Trophoblast cell (in vitro differentiated cells and primary cell): ENCODE results near the gene NFYA.

Source experiments
- DNase-seq, 2 donors: peaks; one replicate each; pipeline ENCODE4 v3.0.0-alpha.2; 2016
- H2AFZ ChIP-seq: 2 replicates; pipeline ENCODE4 v1.6.1; 2013; ENCODE audit warnings: low read length, moderate library complexity, mild to moderate bottlenecking; ENCODE audit not compliant: insufficient read depth, poor library complexity
- H2AK5ac ChIP-seq: 2 replicates; pipeline ENCODE4 v1.6.1; 2013; ENCODE audit warnings: mild to moderate bottlenecking, low read length
- H2BK120ac ChIP-seq: 2 replicates; pipeline ENCODE4 v1.6.1; 2013; ENCODE audit warnings: low read length, mild to moderate bottlenecking, moderate library complexity; ENCODE audit not compliant: insufficient read depth, poor library complexity
- H2BK12ac ChIP-seq: 2 replicates; pipeline ENCODE4 v1.6.1; 2013; ENCODE audit warnings: mild to moderate bottlenecking, low read length, moderate library complexity
- H2BK5ac ChIP-seq: 2 replicates; pipeline ENCODE4 v1.6.1; 2013; ENCODE audit warnings: low read length, low read depth, moderate library complexity, mild to moderate bottlenecking; ENCODE audit not compliant: poor library complexity
- H3K14ac ChIP-seq: 2 replicates; pipeline ENCODE4 v1.6.1; 2013; ENCODE audit warnings: mild to moderate bottlenecking, low read length
- H3K18ac ChIP-seq: 2 replicates; pipeline ENCODE4 v1.6.1; 2013; ENCODE audit warnings: mild to moderate bottlenecking, low read length
- H3K23ac ChIP-seq: 2 replicates; pipeline ENCODE4 v1.6.1; 2013; ENCODE audit warnings: low read length
- H3K27ac ChIP-seq: 2 replicates; pipeline ENCODE4 v1.5.1; 2013; ENCODE audit warnings: low read depth, mild to moderate bottlenecking, inconsistent platforms, low read length, moderate library complexity
- H3K27me3 ChIP-seq: 2 replicates; pipeline ENCODE4 v1.6.1; 2013; ENCODE audit warnings: inconsistent platforms, mild to moderate bottlenecking, low read length, moderate library complexity; ENCODE audit not compliant: insufficient read depth
- H3K36me3 ChIP-seq, 2 experiments: 1 replicate in 1 of 2; 2 replicates in 1 of 2; pipeline ENCODE4 v1.6.1; 2013; ENCODE audit warnings: low read length in 2 of 2, mild to moderate bottlenecking in 2 of 2, moderate library complexity in 1 of 2; ENCODE audit not compliant: insufficient read depth in 2 of 2, control insufficient read depth in 1 of 2
- H3K4ac ChIP-seq: 2 replicates; pipeline ENCODE4 v1.6.1; 2013; ENCODE audit warnings: low read depth, mild to moderate bottlenecking, low read length, moderate library complexity
- H3K4me1 ChIP-seq, 2 experiments: 1 replicate in 1 of 2; 2 replicates in 1 of 2; pipeline ENCODE4 v1.6.1; 2013; ENCODE audit warnings: low read length in 2 of 2, mild to moderate bottlenecking in 2 of 2, moderate library complexity in 1 of 2; ENCODE audit not compliant: insufficient read depth in 2 of 2, control insufficient read depth in 1 of 2
- H3K4me2 ChIP-seq: 2 replicates; pipeline ENCODE4 v1.6.1; 2013; ENCODE audit warnings: inconsistent platforms, mild to moderate bottlenecking, low read length, moderate library complexity
- H3K4me3 ChIP-seq: 2 replicates; pipeline ENCODE4 v1.5.1; 2013; ENCODE audit warnings: mild to moderate bottlenecking, low read depth, low read length, inconsistent platforms
- H3K79me1 ChIP-seq: one replicate; pipeline ENCODE4 v1.6.1; 2013; ENCODE audit warnings: low read length
- H3K79me2 ChIP-seq: 2 replicates; pipeline ENCODE4 v1.6.1; 2013; ENCODE audit warnings: low read length, mild to moderate bottlenecking; ENCODE audit not compliant: control insufficient read depth, insufficient read depth, poor library complexity
- H3K9ac ChIP-seq: 2 replicates; pipeline ENCODE4 v1.6.1; 2013; ENCODE audit warnings: mild to moderate bottlenecking, low read length
- H3K9me3 ChIP-seq: 2 replicates; pipeline ENCODE4 v1.6.1; 2013; ENCODE audit warnings: low read depth, mild to moderate bottlenecking, control low read depth, inconsistent platforms, low read length; ENCODE audit not compliant: insufficient read depth
- H4K12ac ChIP-seq: 2 replicates; pipeline ENCODE4 v1.6.1; 2013; ENCODE audit warnings: low read depth, mild to moderate bottlenecking, low read length, moderate library complexity
- H4K8ac ChIP-seq: 2 replicates; pipeline ENCODE4 v1.6.1; 2013; ENCODE audit warnings: low read depth, mild to moderate bottlenecking, low read length, moderate library complexity
- H4K91ac ChIP-seq: one replicate; pipeline ENCODE4 v1.6.1; 2013; ENCODE audit warnings: low read depth, mild to moderate bottlenecking, low read length, moderate library complexity
- WGBS: extraction: QIAGEN DNeasy Blood & Tissue Kit; methylation state at CpG from one replicate; pipeline ENCODE4 v1.1.7; 2013; ENCODE audit warnings: missing lambda C conversion rate; ENCODE audit not compliant: insufficient read length, insufficient coverage; ENCODE audit errors: extremely low coverage; 5-methylcytosine and 5-hydroxymethylcytosine counted together

Gene NFYA

GRCh38 chr6:41136911-41137310 lies 64.1 kb downstream of the NFYA start:
- H3K9me3 ChIP-seq = peaks cover 2% of the 10 kb centered on the region
- no peak overlapping the region for H4K12ac ChIP-seq
- H4K91ac ChIP-seq = no peak overlapping the region
- H3K79me1 ChIP-seq = no peaks in the 10 kb centered on the region
- H3K79me2 ChIP-seq = no peaks in the 10 kb centered on the region
- DNase-seq = no peak
- no peak overlapping the region for H2AK5ac ChIP-seq
- H2BK120ac ChIP-seq = no peak overlapping the region
- no peak overlapping the region for H3K4me2 ChIP-seq
- no peak overlapping the region for H2AFZ ChIP-seq
- no peak overlapping the region for H3K23ac ChIP-seq
- no peak overlapping the region for H3K4me3 ChIP-seq
- no peak overlapping the region for H4K8ac ChIP-seq
- H2BK5ac ChIP-seq = no peak overlapping the region
- no peak overlapping the region for H3K18ac ChIP-seq
- H3K4me1 ChIP-seq = peaks cover 0 to 4% of the 10 kb centered on the region in 2 experiments
- H2BK12ac ChIP-seq = no peak overlapping the region
- no peaks in the 10 kb centered on the region for H3K27me3 ChIP-seq
- H3K14ac ChIP-seq = no peak overlapping the region
- H3K36me3 ChIP-seq = peaks cover 2 to 5% of the 10 kb centered on the region in 2 experiments
- H3K9ac ChIP-seq = no peak overlapping the region
- H3K27ac ChIP-seq = no peak overlapping the region
- no peak overlapping the region for H3K4ac ChIP-seq

DNA sequence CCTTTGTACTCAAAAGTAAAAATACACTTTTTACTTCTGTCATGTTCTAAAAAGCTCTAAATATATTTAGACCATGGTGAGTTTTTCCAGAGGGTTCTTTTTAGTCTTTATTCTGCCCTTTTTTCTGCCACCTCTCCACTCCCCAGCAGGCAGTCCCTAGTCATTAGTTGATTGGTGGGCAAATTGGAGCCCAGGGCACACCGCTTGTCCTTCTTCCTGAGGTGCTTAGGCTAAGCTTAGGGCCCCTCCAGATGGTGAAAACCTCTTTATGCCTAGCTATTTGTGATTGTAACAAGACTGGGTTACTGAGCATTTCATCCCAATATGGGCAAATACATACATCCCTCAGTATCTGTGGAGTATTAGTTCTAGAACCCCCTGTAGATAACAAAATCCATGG lies 75.1 kb downstream of the NFYA start:
- H3K14ac ChIP-seq = no peak overlapping the region
- H3K4me1 ChIP-seq = no peaks in the 10 kb centered on the region
- no peak overlapping the region for H3K4me2 ChIP-seq
- H3K23ac ChIP-seq = no peak overlapping the region
- H3K27me3 ChIP-seq = no peaks in the 10 kb centered on the region
- no peak overlapping the region for H3K18ac ChIP-seq
- H4K12ac ChIP-seq = no peak overlapping the region
- H3K4me3 ChIP-seq = no peak overlapping the region
- H3K4ac ChIP-seq = no peak overlapping the region
- H3K9ac ChIP-seq = no peak overlapping the region
- H2BK120ac ChIP-seq = no peak overlapping the region
- no peak overlapping the region for H2BK12ac ChIP-seq
- no peaks in the 10 kb centered on the region for H3K36me3 ChIP-seq
- H2AK5ac ChIP-seq = no peak overlapping the region
- DNase-seq = no peak
- no peak overlapping the region for H2BK5ac ChIP-seq
- no peak overlapping the region for H2AFZ ChIP-seq
- no peak overlapping the region for H3K27ac ChIP-seq
- H3K9me3 ChIP-seq = no peaks in the 10 kb centered on the region
- no peaks in the 10 kb centered on the region for H3K79me2 ChIP-seq
- WGBS = no CpG with 5 or more reads among the region's 1 CpG
- no peak overlapping the region for H4K91ac ChIP-seq
- H3K79me1 ChIP-seq = no peaks in the 10 kb centered on the region
- no peak overlapping the region for H4K8ac ChIP-seq
